Skin of body (tissue), 2 donors: ENCODE results near the gene WWOX. TPM values are rescaled to one million over a fixed set of nuclear protein-coding genes. Genes with fewer than 3 reads are reported as not detected.

Experiments used
- DNase-seq: peaks from one replicate; lab custom pipeline; 2025; lab: John Stamatoyannopoulos, UW
- total RNA-seq: library from RNA; depleted of rRNA; stranded (reverse); fragments of >200 nt; gene quantifications from one replicate; pipeline ENCODE4 v1.2.3, GENCODE V29; 2014

WWOX gene
- total RNA-seq, 1 donor from 2014 or later = 30.5 TPM

GRCh38 chr16:78292086-78292843 is 192.8 kb downstream of the WWOX start:
- no peak for DNase-seq

GRCh38 chr16:78292844-78293380 is 193.5 kb downstream of the WWOX start:
- no peak for DNase-seq

GRCh38 chr16:78294538-78295225 is 195.2 kb downstream of the WWOX start:
- no peak for DNase-seq

GRCh38 chr16:78297066-78297666 is 197.7 kb downstream of the WWOX start:
- DNase-seq = no peak

- DNase-seq = no peak
Observed at GRCh38 chr16:78298986-78299385, 199.5 kb downstream of the WWOX start.

GRCh38 chr16:78300469-78300868 is 201.0 kb downstream of the WWOX start:
- DNase-seq = no peak

GRCh38 chr16:78303946-78304345 is 204.5 kb downstream of the WWOX start:
- peak; percentile 42 for DNase-seq

GRCh38 chr16:78306361-78306760 is 206.9 kb downstream of the WWOX start:
- DNase-seq = no peak

GRCh38 chr16:78307824-78308528 is 208.5 kb downstream of the WWOX start:
- DNase-seq = no peak

- DNase-seq = no peak
Observed at GRCh38 chr16:78309763-78310162, 210.3 kb downstream of the WWOX start.

- no peak for DNase-seq
Observed at GRCh38 chr16:78310196-78310595, 210.7 kb downstream of the WWOX start.

GRCh38 chr16:78310990-78311561 is 211.6 kb downstream of the WWOX start:
- DNase-seq = no peak

GRCh38 chr16:78311831-78312230 is 212.4 kb downstream of the WWOX start:
- DNase-seq = no peak

GRCh38 chr16:78317564-78318240 is 218.2 kb downstream of the WWOX start:
- no peak for DNase-seq

GRCh38 chr16:78321620-78322360 is 222.3 kb downstream of the WWOX start:
- peak; percentile 80 for DNase-seq

- no peak for DNase-seq
Observed at GRCh38 chr16:78323315-78323714, 223.9 kb downstream of the WWOX start.

GRCh38 chr16:78324649-78325285 is 225.3 kb downstream of the WWOX start:
- no peak for DNase-seq

- no peak for DNase-seq
Observed at GRCh38 chr16:78325468-78326352, 226.3 kb downstream of the WWOX start.
